ENCODE measurements around the gene NT5C2.

GRCh38 chr10:103079946-103080345, 113.1 kb downstream of the NT5C2 start:
- TF ChIP-seq POLR2A (IDR thresholded peaks at IDR 0.05; ENCODE audit: low read depth, low read length), result no peak
- no peak for TF ChIP-seq CTCF (conservative IDR thresholded peaks at IDR 0.05; ENCODE audit: low read depth, low read length)
- TF ChIP-seq USF2 (IDR thresholded peaks at IDR 0.05; ENCODE audit: low read depth, low read length), result no peak
- TF ChIP-seq RCOR1 (IDR thresholded peaks at IDR 0.05; ENCODE audit: insufficient replicate concordance, low read length), result no peak
- TF ChIP-seq RFX5 (IDR thresholded peaks at IDR 0.05; ENCODE audit: low read depth, low read length), result no peak

Data from IMR-90 (cell line).